Right kidney (tissue), 1 donor: ENCODE results near the gene SGMS1.

ENCODE experiments used
- DNase-seq: peaks from one replicate; pipeline ENCODE4 v3.0.0-alpha.2; 2016

The SGMS1 gene

GRCh38 chr10:50396491-50397311 lies 227.1 kb downstream of the SGMS1 start:
- no peak for DNase-seq

GRCh38 chr10:50395851-50396250 lies 227.9 kb downstream of the SGMS1 start:
- DNase-seq, result no peak

- no peak for DNase-seq
Measured at GRCh38 chr10:50395271-50395670, 228.5 kb downstream of the SGMS1 start.

- DNase-seq, result no peak
Measured at GRCh38 chr10:50394832-50395231, 228.9 kb downstream of the SGMS1 start.

- DNase-seq, result no peak
Measured at GRCh38 chr10:50393784-50394467, 229.8 kb downstream of the SGMS1 start.

- no peak for DNase-seq
Measured at GRCh38 chr10:50392966-50393718, 230.6 kb downstream of the SGMS1 start.

GRCh38 chr10:50392426-50392825 lies 231.3 kb downstream of the SGMS1 start:
- DNase-seq, result no peak

GRCh38 chr10:50390302-50390701 lies 233.5 kb downstream of the SGMS1 start:
- DNase-seq, result no peak

- DNase-seq, result no peak
Measured at GRCh38 chr10:50388181-50388580, 235.6 kb downstream of the SGMS1 start.

- DNase-seq, result no peak
Measured at GRCh38 chr10:50387732-50388073, 236.1 kb downstream of the SGMS1 start.

GRCh38 chr10:50387007-50387731 lies 236.6 kb downstream of the SGMS1 start:
- no peak for DNase-seq

- DNase-seq, result no peak
Measured at GRCh38 chr10:50385624-50386023, 238.1 kb downstream of the SGMS1 start.

- no peak for DNase-seq
Measured at GRCh38 chr10:50384898-50385297, 238.9 kb downstream of the SGMS1 start.

- no peak for DNase-seq
Measured at GRCh38 chr10:50384238-50384637, 239.5 kb downstream of the SGMS1 start.

- no peak for DNase-seq
Measured at GRCh38 chr10:50382576-50383023, 241.2 kb downstream of the SGMS1 start.

- no peak for DNase-seq
Measured at GRCh38 chr10:50381642-50382041, 242.1 kb downstream of the SGMS1 start.

GRCh38 chr10:50379616-50380015 lies 244.1 kb downstream of the SGMS1 start:
- no peak for DNase-seq

- DNase-seq, result no peak
Measured at GRCh38 chr10:50375745-50376144, 248.0 kb downstream of the SGMS1 start.

- DNase-seq, result no peak
Measured at GRCh38 chr10:50375051-50375452, 248.7 kb downstream of the SGMS1 start.

GRCh38 chr10:50373821-50374501 lies 249.8 kb downstream of the SGMS1 start:
- no peak for DNase-seq

- DNase-seq, result no peak
Measured at GRCh38 chr10:50369931-50370330, 253.8 kb downstream of the SGMS1 start.

- DNase-seq, result no peak
Measured at GRCh38 chr10:50367732-50368131, 256.0 kb downstream of the SGMS1 start.
